H1 (cell line): Measurements from ENCODE around the gene KIF5C. TPM values are rescaled to one million over a fixed set of nuclear protein-coding genes. Genes with fewer than 3 reads are reported as not detected.

ENCODE experiments used
- CTCF ChIA-PET: fragments of 300-600 bp; sonication (Branson Sonifier 250); formaldehyde crosslinking; loops from one replicate; lab custom pipeline; 2021; ENCODE audit not compliant: partially characterized antibody; lab: Charles Lee
- POLR2A ChIA-PET: fragments of 300-600 bp; sonication (Branson Sonifier 250); formaldehyde crosslinking; loops from one replicate; lab custom pipeline; 2021; ENCODE audit warnings: inconsistent platforms; ENCODE audit not compliant: partially characterized antibody; lab: Charles Lee
- DNase-seq, 2 experiments: peaks; one replicate each; pipeline versions ENCODE4 v3.0.0 to v3.0.0-alpha.2; 2010 to 2022; ENCODE audit warnings: low spot score in 2 of 2, low read depth in 1 of 2, mixed read lengths in 1 of 2
- FAIRE-seq: peaks from 2 replicates; lab custom pipeline; 2011; peaks lifted over from hg19 to GRCh38; lab: Jason Lieb, UNC
- H2AFZ ChIP-seq: 2 replicates; pipeline ENCODE4 v1.8.1; 2012; ENCODE audit warnings: low read length, inconsistent platforms
- H2AK5ac ChIP-seq: 2 replicates; pipeline ENCODE4 v1.6.1; 2013; ENCODE audit warnings: low read depth, low read length
- H2BK120ac ChIP-seq: replicated peaks from 2 replicates; pipeline ENCODE3; 2013; ENCODE audit warnings: low read depth, low read length, inconsistent platforms
- H2BK12ac ChIP-seq: 2 replicates; pipeline ENCODE4 v1.6.1; 2013; ENCODE audit warnings: low read depth, low read length
- H2BK15ac ChIP-seq: 2 replicates; pipeline ENCODE4 v1.6.1; 2013; ENCODE audit warnings: low read length
- H2BK20ac ChIP-seq: 2 replicates; pipeline ENCODE4 v1.6.1; 2013; ENCODE audit warnings: low read length
- H2BK5ac ChIP-seq: 2 replicates; pipeline ENCODE4 v1.6.1; 2013; ENCODE audit warnings: low read depth, low read length
- H3K14ac ChIP-seq: 2 replicates; pipeline ENCODE4 v1.6.1; 2013; ENCODE audit warnings: inconsistent platforms; ENCODE audit not compliant: insufficient read length
- H3K18ac ChIP-seq: 2 replicates; pipeline ENCODE4 v1.6.1; 2013; ENCODE audit warnings: low read length; ENCODE audit errors: extremely low read depth
- H3K23ac ChIP-seq: 2 replicates; pipeline ENCODE4 v1.6.1; 2013; ENCODE audit warnings: inconsistent platforms; ENCODE audit not compliant: insufficient read length
- H3K23me2 ChIP-seq: 2 replicates; pipeline ENCODE4 v1.6.1; 2013; ENCODE audit warnings: low read depth, low read length
- H3K27ac ChIP-seq: 2 replicates; pipeline ENCODE4 v1.6.1; 2011; ENCODE audit warnings: low read depth, low read length, inconsistent platforms
- H3K27me3 ChIP-seq, 4 experiments: replicated peaks in 1 of 4; 1 replicate in 1 of 4; 2 replicates in 3 of 4; pipeline versions ENCODE4 v1.6.1 to v1.8.1; 2011 to 2013; ENCODE audit warnings: low read length in 3 of 4, mild to moderate bottlenecking in 3 of 4, inconsistent platforms in 2 of 4, mixed read lengths in 2 of 4, moderate library complexity in 1 of 4; ENCODE audit not compliant: control insufficient read depth in 3 of 4, insufficient read depth in 3 of 4; ENCODE audit errors: extremely low read depth in 1 of 4
- H3K36me3 ChIP-seq, 4 experiments: 2 replicates each; pipeline versions ENCODE4 v1.6.1 to v1.8.1; 2011 to 2013; ENCODE audit warnings: mild to moderate bottlenecking in 4 of 4, low read length in 3 of 4, moderate library complexity in 2 of 4, control low read depth in 1 of 4, inconsistent platforms in 1 of 4; ENCODE audit not compliant: insufficient read depth in 4 of 4, control insufficient read depth in 2 of 4
- H3K4ac ChIP-seq: replicated peaks from 2 replicates; pipeline ENCODE3; 2013; ENCODE audit warnings: low read length, low read depth, mixed read lengths, inconsistent platforms; ENCODE audit not compliant: insufficient read length
- H3K4me1 ChIP-seq, 4 experiments: replicated peaks in 1 of 4; 1 replicate in 1 of 4; 2 replicates in 3 of 4; pipeline versions ENCODE4 v1.6.1 to v1.8.1; 2011 to 2013; ENCODE audit warnings: low read length in 3 of 4, inconsistent platforms in 2 of 4, mixed read lengths in 1 of 4; ENCODE audit not compliant: insufficient read depth in 4 of 4, control insufficient read depth in 3 of 4
- H3K4me2 ChIP-seq, 2 experiments: 2 replicates each; pipeline versions ENCODE4 v1.6.1 to v1.8.1; 2011 to 2013; ENCODE audit warnings: low read depth in 2 of 2, low read length in 2 of 2, control low read depth in 1 of 2, inconsistent platforms in 1 of 2, mild to moderate bottlenecking in 1 of 2; ENCODE audit not compliant: insufficient read depth in 1 of 2
- H3K4me3 ChIP-seq, 4 experiments: fragments of 200-600, 300-600 bp in 1 of 4; sonication (generic), shearing (Covaris generic), sonication (Bioruptor Twin) in 1 of 4; 2 replicates each; pipeline versions ENCODE4 v1.5.1 to v1.8.1; 2011 to 2016; ENCODE audit warnings: low read length in 4 of 4, low read depth in 3 of 4, control low read depth in 2 of 4, inconsistent platforms in 2 of 4, mild to moderate bottlenecking in 2 of 4, mixed read lengths in 1 of 4, moderate library complexity in 1 of 4; ENCODE audit not compliant: insufficient read depth in 2 of 4; ENCODE audit errors: extremely low read depth in 1 of 4
- H3K56ac ChIP-seq: replicated peaks from 2 replicates; pipeline ENCODE3; 2013; ENCODE audit warnings: low read depth, mild to moderate bottlenecking, mixed read lengths, low read length, inconsistent platforms; ENCODE audit not compliant: insufficient read length
- H3K79me1 ChIP-seq: 2 replicates; pipeline ENCODE4 v1.6.1; 2013; ENCODE audit warnings: low read depth, low read length, control low read depth
- H3K79me2 ChIP-seq, 2 experiments: 2 replicates each; pipeline versions ENCODE4 v1.6.1 to v1.8.1; 2012 to 2013; ENCODE audit warnings: low read length in 2 of 2, mild to moderate bottlenecking in 2 of 2, inconsistent platforms in 1 of 2; ENCODE audit not compliant: insufficient read depth in 2 of 2, control insufficient read depth in 1 of 2
- H3K9ac ChIP-seq, 4 experiments: replicated peaks in 1 of 4; 1 replicate in 1 of 4; 2 replicates in 3 of 4; pipeline versions ENCODE4 v1.6.1 to v1.8.1; 2011 to 2013; ENCODE audit warnings: low read depth in 3 of 4, low read length in 3 of 4, control low read depth in 2 of 4, mild to moderate bottlenecking in 2 of 4, moderate library complexity in 2 of 4, inconsistent platforms in 1 of 4; ENCODE audit errors: extremely low read depth in 1 of 4
- H3K9me3 ChIP-seq, 2 experiments: 2 replicates each; pipeline versions ENCODE4 v1.6.1 to v1.8.1; 2012 to 2013; ENCODE audit warnings: mild to moderate bottlenecking in 2 of 2, moderate library complexity in 2 of 2, control low read depth in 1 of 2, inconsistent platforms in 1 of 2, low read depth in 1 of 2, low read length in 1 of 2, mixed read lengths in 1 of 2; ENCODE audit not compliant: insufficient read depth in 2 of 2
- H4K20me1 ChIP-seq, 2 experiments: replicated peaks in 1 of 2; 2 replicates each; pipeline versions ENCODE3 to v1.8.1; 2011 to 2013; ENCODE audit warnings: inconsistent platforms in 2 of 2, low read length in 2 of 2, mild to moderate bottlenecking in 1 of 2; ENCODE audit not compliant: insufficient read depth in 2 of 2, control insufficient read depth in 1 of 2
- H4K5ac ChIP-seq: 2 replicates; pipeline ENCODE4 v1.6.1; 2013; ENCODE audit warnings: low read length, low read depth, mixed read lengths, inconsistent platforms; ENCODE audit not compliant: insufficient read length
- H4K8ac ChIP-seq: 2 replicates; pipeline ENCODE4 v1.8.0; 2013; ENCODE audit warnings: mild to moderate bottlenecking, moderate library complexity, low read length, inconsistent platforms; ENCODE audit not compliant: insufficient read depth; ENCODE audit errors: extremely low read depth
- H4K91ac ChIP-seq: replicated peaks from 2 replicates; pipeline ENCODE3; 2013; ENCODE audit warnings: low read length, mixed read lengths, inconsistent platforms; ENCODE audit not compliant: insufficient read length
- KDM4A ChIP-seq: IDR thresholded peaks from one replicate; pipeline ENCODE4 v1.7.1; 2012; ENCODE audit warnings: low read depth, mild to moderate bottlenecking, moderate library complexity, low read length, inconsistent platforms; ENCODE audit not compliant: severe bottlenecking
- PHF8 ChIP-seq: fragments of 200-600 bp; sonication (generic); conservative IDR thresholded peaks from 2 replicates; pipeline ENCODE4 v1.7.1; 2012; ENCODE audit warnings: low read depth, mild to moderate bottlenecking, inconsistent platforms, low read length, moderate library complexity
- POLR2A ChIP-seq, 2 experiments: IDR thresholded peaks; 1 replicate in 1 of 2; 2 replicates in 1 of 2; pipeline ENCODE4 v1.6.1; 2011; ENCODE audit warnings: low read depth in 2 of 2, low read length in 2 of 2, mild to moderate bottlenecking in 2 of 2; ENCODE audit errors: control extremely low read depth in 1 of 2
- SRF ChIP-seq: IDR thresholded peaks from 2 replicates; pipeline ENCODE4 v1.6.1; 2011; ENCODE audit warnings: mild to moderate bottlenecking, low read depth, low read length, moderate library complexity
- TBP ChIP-seq: IDR thresholded peaks from 2 replicates; pipeline ENCODE4 v1.6.1; 2011; ENCODE audit warnings: low read depth, low read length, improper control_type of control experiment
- WGBS, 2 experiments: shearing (Covaris generic) in 1 of 2; methylation state at CpG; one replicate each; pipeline versions ENCODE4 v1.1.6 to v1.1.7; 2013 to 2015; ENCODE audit warnings: low lambda C conversion rate in 2 of 2, mixed read lengths in 2 of 2, inconsistent platforms in 1 of 2, low coverage in 1 of 2, missing lambda C conversion rate in 1 of 2; ENCODE audit not compliant: insufficient replicate concordance in 2 of 2, insufficient coverage in 1 of 2, insufficient read length in 1 of 2; ENCODE audit errors: extremely low coverage in 1 of 2, missing lambda C conversion rate in 1 of 2; 5-methylcytosine and 5-hydroxymethylcytosine counted together
- polyA plus RNA-seq, 7 experiments: library from polyadenylated mRNA; depleted of rRNA in 3 of 7; stranded (reverse) in 5 of 7; unstranded in 2 of 7; fragments of >200 nt in 5 of 7; fragments of 200-250 nt in 2 of 7; gene quantifications; 1 replicate in 5 of 7; 2 replicates in 1 of 7; 4 replicates in 1 of 7; pipeline versions ENCODE4 v1.2.1 to v1.2.3, GENCODE V29; 2011 to 2013; ENCODE audit warnings: missing spikeins in 2 of 7, mixed read lengths in 2 of 7
- total RNA-seq: library from RNA; stranded (reverse); fragmentation: NEBNext Ultra II Directional; extraction: Animal tissue kit (Norgen Biotek cat#: 25700); gene quantifications from 2 replicates; pipeline ENCODE4 v1.2.1, GENCODE V29; 2021
- TF ChIP-seq, protein P1 (sequence below), 3 experiments: IDR thresholded peaks; 1 replicate in 2 of 3; 2 replicates in 1 of 3; pipeline versions ENCODE4 v1.5.1 to v1.6.1; 2011; ENCODE audit warnings: low read length in 3 of 3, mild to moderate bottlenecking in 3 of 3, inconsistent platforms in 2 of 3, low read depth in 1 of 3, moderate library complexity in 1 of 3; ENCODE audit not compliant: insufficient read depth in 1 of 3; ENCODE audit errors: control extremely low read depth in 1 of 3
- TF ChIP-seq, protein P2 (sequence below): IDR thresholded peaks from 2 replicates; pipeline ENCODE4 v1.6.1; 2012; ENCODE audit warnings: inconsistent platforms
- TF ChIP-seq, protein P3 (sequence below): IDR thresholded peaks from 2 replicates; pipeline ENCODE4 v1.6.1; 2012; ENCODE audit warnings: inconsistent platforms

Gene KIF5C
- total and polyA plus RNA-seq, 2 of the 8 experiments (the other 6 are each of a cell fraction or from before 2014, with no cell fraction given), result 16.3 to 66.4 TPM

DNA sequence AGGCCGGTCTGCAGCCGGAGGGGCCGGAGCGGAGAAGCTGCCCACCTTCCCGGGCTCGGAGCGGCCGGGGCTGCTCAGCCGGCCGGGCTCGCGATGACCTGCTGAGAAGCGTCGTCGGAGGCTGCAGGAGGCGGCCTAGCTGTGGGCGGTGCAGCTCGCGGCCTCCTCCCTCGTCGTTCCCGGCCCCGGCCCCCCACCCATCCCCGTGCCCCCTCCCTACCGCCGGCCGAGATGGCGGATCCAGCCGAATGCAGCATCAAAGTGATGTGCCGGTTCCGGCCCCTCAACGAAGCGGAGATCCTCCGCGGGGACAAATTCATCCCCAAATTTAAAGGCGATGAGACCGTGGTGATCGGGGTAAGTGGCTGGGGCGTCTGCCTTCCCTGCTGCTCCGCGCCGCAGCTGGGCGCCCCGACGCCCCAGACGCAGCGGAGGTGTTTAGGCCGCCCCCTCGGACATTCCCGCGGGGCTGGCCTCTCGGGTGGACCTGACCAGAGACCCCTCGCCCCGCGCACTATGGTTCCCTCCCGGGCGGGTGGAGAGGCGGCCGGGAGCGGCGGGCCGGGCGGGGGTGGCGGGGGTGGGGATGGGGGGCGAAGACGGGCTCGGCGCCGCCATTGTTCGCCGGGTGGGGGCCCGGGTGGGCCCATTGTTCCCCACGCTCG is 492 bp downstream of the KIF5C start:
- H2BK15ac ChIP-seq, result no peak overlapping the region
- peaks cover 0 to 6% (median 2%) of the 10 kb centered on the region in 4 experiments; a peak in 5 of 7 replicates for H3K4me1 ChIP-seq
- H2BK12ac ChIP-seq, result no peak overlapping the region
- no peaks in the 10 kb centered on the region for H3K79me1 ChIP-seq
- no peak overlapping the region for H4K91ac ChIP-seq
- peak overlapping the region; percentile 54; the same call in 1 of the 2 replicates for H3K18ac ChIP-seq
- H3K4me2 ChIP-seq, result peak overlapping the region; percentile 87
- no peak overlapping the region for H3K4ac ChIP-seq
- H4K5ac ChIP-seq, result no peak overlapping the region
- H3K56ac ChIP-seq, result no peak overlapping the region
- peaks cover 5% of the 10 kb centered on the region in 2 experiments; a peak in 1 of 4 replicates for H3K9me3 ChIP-seq
- H2BK20ac ChIP-seq, result no peak overlapping the region
- ChIA-PET POLR2A (interaction anchor here (0.6 to 1.1 kb wide), 2 partner anchors 15 to 64 kb away, joined by 3 read pairs; no protein-coding TSS in a partner anchor), CTCF (interaction anchor here (0.6 to 1.1 kb wide), 3 partner anchors 10 to 105 kb away, joined by 3 read pairs; no protein-coding TSS in a partner anchor)
- H3K23ac ChIP-seq, result no peak overlapping the region
- peaks cover 0 to 31% of the 10 kb centered on the region in 2 experiments; a peak in 3 of 4 replicates for H3K79me2 ChIP-seq
- H3K23me2 ChIP-seq, result peaks cover 11% of the 10 kb centered on the region
- WGBS, 2 experiments, result 2% methylated on average over 19 of the region's 74 CpGs; no CpG with 5 or more reads in 1 of the 2 experiments
- no peak overlapping the region for H2BK120ac ChIP-seq
- H3K27ac ChIP-seq, result no peak overlapping the region
- peaks cover 0 to 9% (median 7%) of the 10 kb centered on the region in 4 experiments; a peak in 3 of 7 replicates for H3K27me3 ChIP-seq
- H2AFZ ChIP-seq, result no peak overlapping the region
- no peak overlapping the region; the same call in 1 of the 2 replicates for H4K8ac ChIP-seq
- FAIRE-seq (no peak), DNase-seq (no peak)
- H2AK5ac ChIP-seq, result no peak overlapping the region
- peak overlapping the region in 3 of 4 experiments; percentile 24 to 62 (median 51); a peak in 4 of 7 replicates for H3K9ac ChIP-seq
- peaks cover 0 to 2% (median 0%) of the 10 kb centered on the region in 4 experiments; a peak in 1 of 8 replicates for H3K36me3 ChIP-seq
- H4K20me1 ChIP-seq, result peaks cover 7% of the 10 kb centered on the region in 2 experiments
- H2BK5ac ChIP-seq, result no peak overlapping the region
- no peak overlapping the region for H3K14ac ChIP-seq
- peak overlapping the region; percentile 65 to 86 (median 66) for H3K4me3 ChIP-seq
- TF ChIP-seq PHF8 (0 out of 2 replicates have a peak, but pooled peaks have one; percentile 0), SRF (no peak), POLR2A (IDR thresholded peaks at IDR 0.05; ENCODE audit: control extremely low read depth in 1 of 2, low read depth in 2 of 2, low read length in 2 of 2) (no peak), KDM4A (peak; percentile 63), TBP (no peak)
- TF ChIP-seq, protein P1, sequence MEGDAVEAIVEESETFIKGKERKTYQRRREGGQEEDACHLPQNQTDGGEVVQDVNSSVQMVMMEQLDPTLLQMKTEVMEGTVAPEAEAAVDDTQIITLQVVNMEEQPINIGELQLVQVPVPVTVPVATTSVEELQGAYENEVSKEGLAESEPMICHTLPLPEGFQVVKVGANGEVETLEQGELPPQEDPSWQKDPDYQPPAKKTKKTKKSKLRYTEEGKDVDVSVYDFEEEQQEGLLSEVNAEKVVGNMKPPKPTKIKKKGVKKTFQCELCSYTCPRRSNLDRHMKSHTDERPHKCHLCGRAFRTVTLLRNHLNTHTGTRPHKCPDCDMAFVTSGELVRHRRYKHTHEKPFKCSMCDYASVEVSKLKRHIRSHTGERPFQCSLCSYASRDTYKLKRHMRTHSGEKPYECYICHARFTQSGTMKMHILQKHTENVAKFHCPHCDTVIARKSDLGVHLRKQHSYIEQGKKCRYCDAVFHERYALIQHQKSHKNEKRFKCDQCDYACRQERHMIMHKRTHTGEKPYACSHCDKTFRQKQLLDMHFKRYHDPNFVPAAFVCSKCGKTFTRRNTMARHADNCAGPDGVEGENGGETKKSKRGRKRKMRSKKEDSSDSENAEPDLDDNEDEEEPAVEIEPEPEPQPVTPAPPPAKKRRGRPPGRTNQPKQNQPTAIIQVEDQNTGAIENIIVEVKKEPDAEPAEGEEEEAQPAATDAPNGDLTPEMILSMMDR (IDR thresholded peaks at IDR 0.05; ENCODE audit: control extremely low read depth in 1 of 3, insufficient read depth in 1 of 3, low read depth in 1 of 3, low read length in 3 of 3), result no peak
- TF ChIP-seq, protein P2, sequence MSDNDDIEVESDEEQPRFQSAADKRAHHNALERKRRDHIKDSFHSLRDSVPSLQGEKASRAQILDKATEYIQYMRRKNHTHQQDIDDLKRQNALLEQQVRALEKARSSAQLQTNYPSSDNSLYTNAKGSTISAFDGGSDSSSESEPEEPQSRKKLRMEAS, result peak; percentile 3; the same call in 1 of the 2 replicates
- TF ChIP-seq, protein P3, sequence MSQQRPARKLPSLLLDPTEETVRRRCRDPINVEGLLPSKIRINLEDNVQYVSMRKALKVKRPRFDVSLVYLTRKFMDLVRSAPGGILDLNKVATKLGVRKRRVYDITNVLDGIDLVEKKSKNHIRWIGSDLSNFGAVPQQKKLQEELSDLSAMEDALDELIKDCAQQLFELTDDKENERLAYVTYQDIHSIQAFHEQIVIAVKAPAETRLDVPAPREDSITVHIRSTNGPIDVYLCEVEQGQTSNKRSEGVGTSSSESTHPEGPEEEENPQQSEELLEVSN, result no peak
